GM12891 (cell line): ENCODE results near the gene MME.

ENCODE experiments used
- POLR2A ChIP-seq: IDR thresholded peaks from 2 replicates; pipeline ENCODE4 v1.6.1; 2011; ENCODE audit warnings: low read depth, low read length, control low read depth
- TAF1 ChIP-seq: IDR thresholded peaks from 2 replicates; pipeline ENCODE4 v1.6.1; 2011; ENCODE audit warnings: low read depth, low read length, control low read depth

GRCh38 chr3:155218462-155218861, 138.3 kb downstream of the MME start:
- no peak for TF ChIP-seq POLR2A
- TF ChIP-seq TAF1, result no peak
